Ishikawa (cell line): ENCODE results near the gene MCU.

Experiments
- EP300 ChIP-seq: IDR thresholded peaks from 2 replicates; pipeline ENCODE4 v1.6.1; 2012; ENCODE audit warnings: borderline replicate concordance
- NFIC ChIP-seq: IDR thresholded peaks from 2 replicates; pipeline ENCODE4 v1.6.1; 2012
- RAD21 ChIP-seq: IDR thresholded peaks from 2 replicates; pipeline ENCODE4 v1.6.1; 2012; ENCODE audit warnings: low read depth
- REST ChIP-seq: IDR thresholded peaks from 2 replicates; pipeline ENCODE4 v1.6.1; 2012; ENCODE audit warnings: low read depth, mild to moderate bottlenecking
- TAF1 ChIP-seq: IDR thresholded peaks from 2 replicates; pipeline ENCODE4 v1.6.1; 2012; ENCODE audit warnings: low read depth, mild to moderate bottlenecking
- TCF12 ChIP-seq: IDR thresholded peaks from 2 replicates; pipeline ENCODE4 v1.6.1; 2012; ENCODE audit warnings: low read depth
- TEAD4 ChIP-seq: IDR thresholded peaks from 2 replicates; pipeline ENCODE4 v1.6.1; 2012
- USF1 ChIP-seq: IDR thresholded peaks from 2 replicates; pipeline ENCODE4 v1.6.1; 2012
- ZBTB7A ChIP-seq: IDR thresholded peaks from 2 replicates; pipeline ENCODE4 v1.6.1; 2012; ENCODE audit warnings: low read depth
- TF ChIP-seq, protein P1 (sequence below): IDR thresholded peaks from 2 replicates; pipeline ENCODE4 v1.6.1; 2012

GRCh38 chr10:72756674-72757385 lies 64.9 kb downstream of the MCU start:
- TF ChIP-seq TAF1 (no peak), REST (no peak), USF1 (no peak), ZBTB7A (no peak), NFIC (no peak), TCF12 (no peak), RAD21 (no peak), EP300 (no peak), TEAD4 (no peak)
- TF ChIP-seq, protein P1, sequence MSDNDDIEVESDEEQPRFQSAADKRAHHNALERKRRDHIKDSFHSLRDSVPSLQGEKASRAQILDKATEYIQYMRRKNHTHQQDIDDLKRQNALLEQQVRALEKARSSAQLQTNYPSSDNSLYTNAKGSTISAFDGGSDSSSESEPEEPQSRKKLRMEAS: no peak
